ENCODE measurements around the gene CTR9.

The CTR9 gene

DNA sequence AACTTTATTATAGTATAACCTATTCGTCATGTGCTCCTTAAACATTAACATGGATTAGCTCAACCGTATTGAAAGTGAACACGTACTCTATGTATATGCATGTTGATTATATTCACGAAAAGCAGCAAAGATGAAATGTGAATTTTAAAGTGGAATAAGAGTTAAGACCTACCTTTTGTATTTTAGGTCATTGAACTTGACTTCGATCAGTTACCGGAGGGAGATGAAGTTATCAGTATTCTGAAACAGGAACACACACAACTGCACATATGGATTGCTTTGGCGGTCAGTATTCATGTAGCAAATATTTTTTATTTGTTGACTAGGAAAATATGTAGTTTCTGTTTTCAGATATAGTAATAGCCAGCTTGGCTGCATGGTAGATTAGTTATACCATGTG lies 1.4 kb downstream of the CTR9 start:
- peak in 1 of 2 experiments; percentile 34 for DNase-seq
- no peak for TF ChIP-seq POLR2A (IDR thresholded peaks at IDR 0.05; ENCODE audit: low read length)

DNA sequence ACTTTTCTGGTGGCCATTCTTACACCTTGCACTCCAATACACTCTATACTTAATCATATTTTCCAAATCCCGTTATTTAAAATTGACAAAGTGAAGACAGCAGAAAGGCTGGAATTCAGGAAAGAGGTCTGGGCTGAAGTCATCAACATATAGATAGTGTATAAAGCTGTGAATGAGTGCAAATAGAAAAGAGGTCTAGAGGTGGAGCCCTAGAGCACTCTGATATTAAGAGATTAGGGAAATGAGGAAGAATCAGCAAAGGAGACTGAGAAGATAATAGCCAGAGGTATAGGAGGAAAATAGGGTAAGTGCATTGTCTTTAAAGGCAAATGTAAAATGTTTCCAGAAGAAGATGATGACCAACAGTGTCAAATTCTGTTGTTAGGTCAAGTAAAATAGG lies 7.9 kb downstream of the CTR9 start:
- TF ChIP-seq POLR2A (IDR thresholded peaks at IDR 0.05; ENCODE audit: low read length) (no peak), GATA1 (IDR thresholded peaks at IDR 0.05; ENCODE audit: low read depth, low read length) (no peak)

DNA sequence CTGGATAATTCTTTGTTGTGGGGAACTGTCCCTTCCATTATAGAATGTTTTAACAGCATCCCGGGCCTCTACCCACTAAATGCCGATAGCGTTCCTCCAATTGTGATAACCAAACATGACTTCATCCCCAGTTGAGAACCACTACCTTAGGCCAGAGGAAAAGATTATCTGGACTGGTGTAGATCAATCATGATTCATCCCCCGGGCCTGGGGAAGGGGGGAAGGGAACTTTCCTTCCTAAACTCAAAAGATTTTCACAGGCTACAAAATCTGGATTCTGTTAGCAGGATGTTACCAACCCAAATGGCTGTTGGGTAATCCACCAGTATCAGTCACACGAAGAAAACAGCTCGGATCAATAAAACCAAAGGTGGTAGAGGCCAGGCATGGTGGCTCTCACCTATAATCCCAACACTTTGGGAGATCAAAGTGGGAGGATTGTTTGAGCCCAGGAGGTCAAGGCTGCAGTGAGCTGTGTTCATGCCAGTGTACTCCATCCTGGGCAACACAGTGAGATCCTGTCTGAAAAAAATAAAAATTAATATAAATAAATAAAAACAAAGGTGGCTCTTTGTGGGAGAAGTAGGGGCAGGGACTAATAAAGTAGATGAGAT lies 10.1 kb downstream of the CTR9 start:
- no peak for TF ChIP-seq POLR2A (IDR thresholded peaks at IDR 0.05; ENCODE audit: low read length)
- no peak for TF ChIP-seq GATA1 (IDR thresholded peaks at IDR 0.05; ENCODE audit: low read depth, low read length)

More for the DNA sequence above, 7.9 kb downstream of the CTR9 start:
- DNase-seq = peak; percentile 43 to 46

DNA sequence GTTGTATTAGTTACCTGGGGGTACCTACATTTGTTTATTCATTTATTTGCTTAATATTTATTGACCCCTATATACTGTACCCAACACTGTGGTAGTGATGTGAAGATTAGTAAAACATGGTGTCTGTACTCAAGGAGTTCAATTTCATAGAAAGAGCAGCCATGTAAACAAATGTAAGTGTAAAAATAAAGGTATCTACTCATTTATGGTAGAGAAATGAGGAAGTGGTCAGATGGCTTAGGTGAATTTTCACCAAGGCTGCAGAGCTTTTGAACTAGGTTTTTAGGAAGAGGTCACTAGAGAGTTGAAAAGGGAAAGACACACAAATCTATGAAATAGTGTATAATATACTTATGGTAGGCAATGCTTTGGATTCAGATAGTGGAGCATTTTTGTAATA lies 11.1 kb downstream of the CTR9 start:
- DNase-seq = no peak
- no peak for TF ChIP-seq POLR2A (IDR thresholded peaks at IDR 0.05; ENCODE audit: low read length)
- no peak for TF ChIP-seq GATA1 (IDR thresholded peaks at IDR 0.05; ENCODE audit: low read depth, low read length)

More for the DNA sequence above, 10.1 kb downstream of the CTR9 start:
- no peak for DNase-seq

DNA sequence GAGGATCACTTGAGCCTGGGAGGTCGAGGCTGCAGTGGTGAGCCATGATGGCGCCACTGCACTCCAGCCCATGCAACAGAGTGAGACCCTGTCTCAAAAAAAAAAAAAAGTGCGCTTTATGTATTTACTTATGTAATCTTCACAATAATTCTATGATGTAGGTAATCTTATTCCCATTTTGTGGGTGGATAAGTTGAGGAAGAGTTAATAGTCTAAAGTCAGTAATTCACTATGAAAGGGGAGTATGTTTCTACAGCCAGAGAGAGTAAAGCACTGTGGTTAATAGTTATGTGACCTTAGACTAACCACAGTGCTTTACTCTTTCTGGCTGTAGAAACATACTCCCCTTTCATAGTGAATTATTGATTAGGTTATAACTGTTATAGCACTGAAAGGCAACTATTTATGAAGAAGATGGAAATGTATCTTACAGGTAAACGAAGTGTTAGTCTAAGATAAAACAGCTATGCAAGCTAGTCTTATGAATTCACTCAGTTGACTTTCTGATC lies 11.9 kb downstream of the CTR9 start:
- no peak for DNase-seq
- no peak for TF ChIP-seq POLR2A (IDR thresholded peaks at IDR 0.05; ENCODE audit: low read length)
- TF ChIP-seq GATA1 (IDR thresholded peaks at IDR 0.05; ENCODE audit: low read depth, low read length) = no peak

DNA sequence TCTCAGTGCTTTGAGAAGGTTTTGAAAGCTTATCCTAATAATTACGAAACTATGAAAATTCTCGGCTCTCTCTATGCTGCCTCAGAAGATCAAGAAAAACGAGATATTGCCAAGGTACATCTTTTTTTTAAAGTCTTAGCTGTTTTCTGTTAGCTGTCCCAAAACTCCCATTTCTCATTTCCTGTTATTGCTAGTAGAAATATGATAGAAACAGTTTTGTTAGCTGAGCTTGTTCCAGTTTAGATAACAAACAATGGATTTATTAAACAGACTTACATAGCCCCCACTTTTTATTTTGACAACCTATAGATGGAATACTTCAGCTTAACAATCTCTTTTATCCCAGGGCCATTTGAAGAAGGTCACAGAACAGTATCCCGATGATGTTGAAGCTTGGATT lies 12.7 kb downstream of the CTR9 start:
- DNase-seq = no peak
- TF ChIP-seq GATA1 (IDR thresholded peaks at IDR 0.05; ENCODE audit: low read depth, low read length) (no peak), POLR2A (IDR thresholded peaks at IDR 0.05; ENCODE audit: low read length) (no peak)

DNA sequence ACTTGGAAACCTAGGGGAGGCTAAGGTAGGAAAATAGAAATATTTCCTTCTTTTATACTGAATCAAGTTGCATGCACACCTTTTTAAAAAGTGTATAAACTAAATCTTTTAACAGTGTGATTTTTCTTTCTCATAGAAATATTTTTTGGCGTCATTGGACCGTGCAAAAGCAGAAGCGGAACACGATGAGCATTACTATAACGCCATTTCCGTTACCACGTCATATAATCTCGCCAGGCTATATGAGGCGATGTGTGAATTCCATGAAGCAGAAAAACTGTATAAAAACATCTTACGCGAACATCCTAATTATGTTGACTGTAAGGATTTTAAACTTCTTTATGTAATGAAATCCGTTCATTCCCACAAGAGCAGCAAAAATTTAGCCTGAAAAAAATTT lies 13.4 kb downstream of the CTR9 start:
- no peak for DNase-seq
- TF ChIP-seq POLR2A (IDR thresholded peaks at IDR 0.05; ENCODE audit: low read length) (no peak), GATA1 (IDR thresholded peaks at IDR 0.05; ENCODE audit: low read depth, low read length) (no peak)

DNA sequence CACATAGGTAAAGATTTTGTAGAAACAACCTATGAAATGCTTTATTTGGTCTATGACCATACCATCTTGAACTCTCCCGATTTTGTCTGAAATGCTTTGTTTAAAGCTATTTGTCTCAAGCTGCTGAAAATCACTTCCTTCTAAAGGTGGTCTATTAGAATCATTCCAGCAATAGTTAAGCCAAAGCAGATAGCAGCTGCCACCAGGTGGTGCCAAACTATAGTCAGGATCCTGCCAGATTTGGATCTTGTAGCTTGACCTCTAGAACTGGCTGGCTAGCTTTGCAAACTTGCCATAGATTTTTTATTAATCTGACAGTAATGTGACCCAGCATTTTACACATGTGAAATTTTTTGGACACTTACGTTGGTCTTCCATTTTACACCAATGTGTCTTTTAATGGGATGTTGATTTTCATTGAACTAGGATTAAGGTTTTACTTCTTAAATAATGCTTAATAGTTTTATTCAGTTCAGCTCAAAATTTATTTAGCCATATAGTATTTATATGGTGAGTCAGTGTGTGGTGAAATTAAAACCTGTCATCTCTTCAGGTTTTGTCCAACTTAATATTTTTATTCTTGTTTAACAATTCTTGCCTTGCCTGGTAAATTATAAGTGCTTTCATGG lies 19.7 kb downstream of the CTR9 start:
- DNase-seq = peak; percentile 38 to 63
- TF ChIP-seq POLR2A (IDR thresholded peaks at IDR 0.05; ENCODE audit: low read length) = no peak
- no peak for TF ChIP-seq GATA1 (IDR thresholded peaks at IDR 0.05; ENCODE audit: low read depth, low read length)

DNA sequence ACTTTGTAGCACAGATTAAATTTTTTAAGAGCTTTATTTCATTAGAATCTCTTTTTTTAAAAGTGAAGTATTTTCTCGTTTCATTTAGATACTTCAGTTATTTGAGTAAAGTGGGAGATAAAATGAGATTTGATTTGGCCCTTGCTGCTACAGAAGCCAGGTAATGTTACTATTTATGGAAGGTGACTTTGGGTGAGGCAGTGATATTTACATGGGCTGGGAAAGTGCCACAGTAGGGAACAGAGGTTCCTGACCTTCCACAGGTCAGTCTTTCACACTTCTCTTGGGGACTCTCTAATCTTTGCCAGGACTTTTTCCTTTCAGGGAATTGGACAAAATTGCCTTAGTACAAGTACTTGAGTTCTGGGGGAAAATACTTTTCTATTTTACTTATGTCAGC lies 20.4 kb downstream of the CTR9 start:
- DNase-seq = no peak
- TF ChIP-seq POLR2A (IDR thresholded peaks at IDR 0.05; ENCODE audit: low read length) = no peak
- TF ChIP-seq GATA1 (IDR thresholded peaks at IDR 0.05; ENCODE audit: low read depth, low read length) = no peak

DNA sequence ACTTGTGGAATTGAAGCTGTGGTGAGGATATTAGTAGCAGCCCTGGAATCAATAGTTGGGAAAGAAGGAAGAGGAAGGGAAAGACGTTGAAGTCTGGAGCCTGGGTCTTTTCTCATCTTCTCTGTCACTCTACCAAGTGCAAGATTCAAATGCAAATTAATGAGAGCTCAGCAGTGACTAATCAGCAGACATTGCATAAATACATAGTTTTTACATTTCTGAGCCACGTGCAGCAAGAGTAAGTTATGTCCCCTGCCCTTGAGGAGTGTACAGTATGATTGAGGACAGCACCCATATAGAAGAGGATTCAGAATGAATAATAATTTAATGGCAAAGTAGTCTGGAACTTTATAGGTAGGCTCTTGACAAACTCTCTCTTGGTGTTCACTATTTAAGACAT lies 23.8 kb downstream of the CTR9 start:
- TF ChIP-seq GATA1 (IDR thresholded peaks at IDR 0.05; ENCODE audit: low read depth, low read length) (no peak), POLR2A (IDR thresholded peaks at IDR 0.05; ENCODE audit: low read length) (no peak)
- DNase-seq = no peak

DNA sequence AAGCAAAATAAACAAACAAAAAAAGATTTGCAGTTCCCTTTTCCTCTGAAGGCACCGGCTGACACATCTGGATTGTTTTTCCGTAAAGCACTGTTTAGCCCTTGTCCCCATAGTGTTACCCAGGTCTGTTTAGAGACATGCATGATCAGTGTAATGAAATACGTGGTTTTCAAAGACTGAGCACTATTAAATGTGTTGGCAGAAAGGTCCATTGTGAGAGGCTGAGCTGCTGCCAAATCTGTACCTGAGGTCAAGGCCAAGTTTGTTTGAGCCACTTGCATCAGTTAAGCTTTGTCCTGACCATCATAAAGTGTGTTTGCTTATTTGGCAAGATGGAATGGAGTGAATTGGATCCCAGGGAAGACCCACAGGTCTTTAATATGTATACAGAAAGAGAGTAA lies 26.3 kb downstream of the CTR9 start:
- no peak for DNase-seq
- TF ChIP-seq POLR2A (IDR thresholded peaks at IDR 0.05; ENCODE audit: low read length) (no peak), GATA1 (IDR thresholded peaks at IDR 0.05; ENCODE audit: low read depth, low read length) (no peak)

DNA sequence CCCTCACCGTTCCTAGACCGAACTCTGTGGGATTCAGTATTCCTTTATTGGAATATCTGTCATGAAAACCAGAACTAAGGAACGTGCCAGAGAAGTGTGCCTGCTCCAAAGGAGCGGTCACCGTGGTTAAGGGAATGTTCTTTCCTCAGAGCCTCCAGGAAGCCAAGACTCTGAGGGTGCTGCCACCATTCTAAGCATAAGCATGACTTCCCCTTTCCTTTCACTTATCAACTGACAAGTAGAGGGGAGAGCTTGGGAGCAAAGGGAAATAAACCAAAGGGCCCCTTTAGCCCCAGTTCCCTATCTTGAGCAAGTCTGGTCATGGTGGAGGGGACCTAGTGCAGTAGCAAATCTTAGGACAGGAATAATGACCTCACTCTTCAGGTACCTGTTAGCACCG lies 26.8 kb downstream of the CTR9 start:
- DNase-seq = no peak
- TF ChIP-seq POLR2A (IDR thresholded peaks at IDR 0.05; ENCODE audit: low read length) = no peak
- TF ChIP-seq GATA1 (IDR thresholded peaks at IDR 0.05; ENCODE audit: low read depth, low read length) = no peak

DNA sequence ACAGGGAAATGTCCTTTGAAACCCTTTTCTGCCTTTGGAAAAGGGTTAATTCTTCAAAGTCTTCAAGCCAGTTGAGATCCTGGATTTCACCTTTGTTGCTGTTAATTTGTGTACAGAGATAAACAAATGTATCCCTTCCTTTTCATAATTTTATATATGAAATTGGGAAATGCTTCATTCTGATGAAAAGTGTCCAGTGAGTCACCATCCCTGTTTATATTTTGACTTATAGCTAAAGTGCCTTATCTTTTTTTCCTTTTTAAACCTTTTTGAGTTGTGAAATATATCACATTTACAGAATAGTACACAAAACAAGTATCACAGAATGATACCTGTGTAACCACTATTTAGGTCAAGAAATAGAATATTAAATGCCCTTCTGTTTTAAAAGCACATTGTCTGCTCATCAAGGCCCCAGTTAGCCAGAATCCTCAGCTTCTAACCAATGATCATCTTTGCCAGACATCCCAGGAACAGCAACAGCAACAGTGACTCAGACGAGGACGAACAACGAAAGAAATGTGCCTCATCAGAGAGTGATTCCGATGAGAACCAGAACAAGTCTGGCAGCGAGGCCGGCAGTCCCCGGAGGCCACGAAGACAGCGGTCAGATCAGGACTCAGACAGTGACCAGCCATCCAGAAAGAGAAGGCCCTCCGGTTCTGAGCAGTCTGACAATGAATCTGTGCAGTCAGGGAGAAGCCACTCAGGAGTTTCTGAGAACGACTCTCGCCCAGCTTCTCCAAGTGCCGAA lies 27.3 kb downstream of the CTR9 start:
- TF ChIP-seq POLR2A (IDR thresholded peaks at IDR 0.05; ENCODE audit: low read length) (no peak), GATA1 (IDR thresholded peaks at IDR 0.05; ENCODE audit: low read depth, low read length) (no peak)
- no peak for DNase-seq

DNA sequence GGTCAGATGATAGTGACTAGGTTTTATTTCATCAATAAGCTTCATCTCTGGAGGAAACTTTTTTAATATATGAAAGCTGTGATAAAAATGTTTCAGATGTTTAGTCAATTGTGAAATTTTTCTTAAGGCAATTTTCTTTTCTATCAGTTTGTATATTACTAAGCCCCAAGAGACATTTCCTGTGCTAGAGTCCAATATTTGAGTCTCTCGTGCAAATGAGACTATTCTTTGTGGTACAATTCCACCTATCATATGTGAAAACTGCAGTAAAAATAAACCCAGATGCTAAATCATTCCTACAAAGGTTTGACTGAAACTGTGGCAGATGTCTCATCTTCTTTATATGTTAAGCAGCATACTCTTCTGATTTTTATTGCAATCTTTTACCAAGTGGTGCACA lies 28.0 kb downstream of the CTR9 start:
- TF ChIP-seq GATA1 (IDR thresholded peaks at IDR 0.05; ENCODE audit: low read depth, low read length) = no peak
- no peak for TF ChIP-seq POLR2A (IDR thresholded peaks at IDR 0.05; ENCODE audit: low read length)
- no peak for DNase-seq
